KOPT-K1 (cell line): ENCODE measurements around the gene CSTA.

ENCODE experiments used
- H3K27ac ChIP-seq: fragments of 200-600 bp; sonication (generic); 2 replicates; pipeline ENCODE4 v1.5.1; 2016; ENCODE audit warnings: antibody characterized with exemption, mild to moderate bottlenecking, low read depth, low read length; ENCODE audit not compliant: poor library complexity, severe bottlenecking
- H3K36me3 ChIP-seq: fragments of 200-600 bp; sonication (generic); 2 replicates; pipeline ENCODE4 v1.5.1; 2017; ENCODE audit warnings: antibody characterized with exemption, mild to moderate bottlenecking, low read length, moderate library complexity; ENCODE audit not compliant: insufficient read depth
- H3K9me3 ChIP-seq: fragments of 200-600 bp; sonication (generic); 2 replicates; pipeline ENCODE4 v1.5.1; 2017; ENCODE audit warnings: antibody characterized with exemption, low read length, mild to moderate bottlenecking; ENCODE audit not compliant: insufficient read depth, poor library complexity, severe bottlenecking

The CSTA gene, protein sequence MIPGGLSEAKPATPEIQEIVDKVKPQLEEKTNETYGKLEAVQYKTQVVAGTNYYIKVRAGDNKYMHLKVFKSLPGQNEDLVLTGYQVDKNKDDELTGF

DNA sequence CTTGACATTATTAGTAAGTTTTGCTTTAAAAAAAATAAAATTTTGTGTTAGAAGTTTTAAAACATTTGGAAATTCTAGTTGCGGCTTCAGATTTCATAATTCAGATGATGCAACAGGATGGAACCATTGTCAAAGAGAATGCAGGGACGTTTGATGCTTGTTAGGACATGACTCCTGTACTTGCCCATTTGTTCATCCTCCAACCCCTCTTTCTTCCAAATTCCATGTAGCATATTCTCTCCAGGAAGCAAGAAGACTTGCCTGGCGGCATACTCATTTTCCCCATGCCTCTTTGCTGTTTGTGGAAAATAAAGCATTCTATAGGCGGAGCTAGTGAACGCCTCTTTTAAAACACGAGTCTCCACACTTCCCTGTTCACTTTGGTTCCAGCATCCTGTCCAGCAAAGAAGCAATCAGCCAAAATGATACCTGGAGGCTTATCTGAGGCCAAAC is at the start of gene CSTA:
Gene CSTA (plus strand): TSS at position 378 of the 453 bp plus-strand sequence. CDS start 45 bp downstream, at position 423.
- Histone ChIP-seq H3K27ac (no peak within 1 kb of the TSS), H3K9me3 (peaks cover 8% of the 10 kb centered on the region), H3K36me3 (no peaks in the 10 kb centered on the region)

DNA sequence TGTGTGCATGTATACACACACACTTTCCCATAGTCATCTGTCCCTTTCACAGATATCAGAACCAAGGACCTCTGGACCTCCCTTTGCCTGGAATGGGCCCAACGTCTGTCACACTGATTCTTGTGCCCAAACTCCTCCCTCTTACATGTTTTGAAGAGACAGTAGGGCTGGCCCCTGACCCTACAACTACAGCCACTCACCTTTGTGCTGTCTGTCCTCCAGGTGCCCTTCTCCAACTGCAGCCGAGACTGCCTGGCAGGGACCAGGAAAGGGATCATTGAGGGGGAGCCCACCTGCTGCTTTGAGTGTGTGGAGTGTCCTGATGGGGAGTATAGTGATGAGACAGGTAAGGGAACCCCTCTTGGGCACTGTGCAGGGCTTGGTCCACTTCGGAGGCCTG is 43.2 kb upstream of the CSTA start:
- H3K27ac ChIP-seq, result no peak overlapping the region
- no peaks in the 10 kb centered on the region for H3K36me3 ChIP-seq
- H3K9me3 ChIP-seq, result no peaks in the 10 kb centered on the region

DNA sequence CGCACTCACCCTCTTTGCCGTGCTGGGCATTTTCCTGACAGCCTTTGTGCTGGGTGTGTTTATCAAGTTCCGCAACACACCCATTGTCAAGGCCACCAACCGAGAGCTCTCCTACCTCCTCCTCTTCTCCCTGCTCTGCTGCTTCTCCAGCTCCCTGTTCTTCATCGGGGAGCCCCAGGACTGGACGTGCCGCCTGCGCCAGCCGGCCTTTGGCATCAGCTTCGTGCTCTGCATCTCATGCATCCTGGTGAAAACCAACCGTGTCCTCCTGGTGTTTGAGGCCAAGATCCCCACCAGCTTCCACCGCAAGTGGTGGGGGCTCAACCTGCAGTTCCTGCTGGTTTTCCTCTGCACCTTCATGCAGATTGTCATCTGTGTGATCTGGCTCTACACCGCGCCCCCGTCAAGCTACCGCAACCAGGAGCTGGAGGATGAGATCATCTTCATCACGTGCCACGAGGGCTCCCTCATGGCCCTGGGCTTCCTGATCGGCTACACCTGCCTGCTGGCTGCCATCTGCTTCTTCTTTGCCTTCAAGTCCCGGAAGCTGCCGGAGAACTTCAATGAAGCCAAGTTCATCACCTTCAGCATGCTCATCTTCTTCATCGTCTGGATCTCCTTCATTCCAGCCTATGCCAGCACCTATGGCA is 41.1 kb upstream of the CSTA start:
- no peaks in the 10 kb centered on the region for H3K9me3 ChIP-seq
- no peak overlapping the region for H3K27ac ChIP-seq
- no peaks in the 10 kb centered on the region for H3K36me3 ChIP-seq

DNA sequence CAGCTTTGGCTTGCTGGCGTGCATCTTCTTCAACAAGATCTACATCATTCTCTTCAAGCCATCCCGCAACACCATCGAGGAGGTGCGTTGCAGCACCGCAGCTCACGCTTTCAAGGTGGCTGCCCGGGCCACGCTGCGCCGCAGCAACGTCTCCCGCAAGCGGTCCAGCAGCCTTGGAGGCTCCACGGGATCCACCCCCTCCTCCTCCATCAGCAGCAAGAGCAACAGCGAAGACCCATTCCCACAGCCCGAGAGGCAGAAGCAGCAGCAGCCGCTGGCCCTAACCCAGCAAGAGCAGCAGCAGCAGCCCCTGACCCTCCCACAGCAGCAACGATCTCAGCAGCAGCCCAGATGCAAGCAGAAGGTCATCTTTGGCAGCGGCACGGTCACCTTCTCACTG is 40.6 kb upstream of the CSTA start:
- Histone ChIP-seq H3K36me3 (no peaks in the 10 kb centered on the region), H3K9me3 (no peaks in the 10 kb centered on the region), H3K27ac (no peak overlapping the region)

DNA sequence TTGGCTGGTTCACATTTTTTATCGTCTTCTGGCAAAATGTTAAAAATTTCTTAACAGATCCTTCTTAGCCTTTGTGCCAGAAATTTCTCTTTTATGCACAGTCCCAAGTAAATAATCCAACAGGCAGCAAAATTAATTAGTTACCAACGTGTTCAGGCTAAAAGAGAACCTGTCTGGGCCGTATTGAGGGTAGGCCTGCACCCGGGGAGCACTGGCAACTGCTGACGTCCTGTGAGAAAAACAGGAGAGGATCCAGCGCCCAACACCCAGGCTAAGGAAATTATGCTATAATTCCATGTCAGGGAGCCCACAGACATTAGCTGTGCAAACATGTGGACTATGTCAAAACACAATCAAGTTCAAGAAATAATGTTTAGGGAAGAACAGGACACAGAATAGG is 30.7 kb upstream of the CSTA start:
- Histone ChIP-seq H3K9me3 (no peaks in the 10 kb centered on the region), H3K36me3 (no peaks in the 10 kb centered on the region), H3K27ac (no peak overlapping the region)

DNA sequence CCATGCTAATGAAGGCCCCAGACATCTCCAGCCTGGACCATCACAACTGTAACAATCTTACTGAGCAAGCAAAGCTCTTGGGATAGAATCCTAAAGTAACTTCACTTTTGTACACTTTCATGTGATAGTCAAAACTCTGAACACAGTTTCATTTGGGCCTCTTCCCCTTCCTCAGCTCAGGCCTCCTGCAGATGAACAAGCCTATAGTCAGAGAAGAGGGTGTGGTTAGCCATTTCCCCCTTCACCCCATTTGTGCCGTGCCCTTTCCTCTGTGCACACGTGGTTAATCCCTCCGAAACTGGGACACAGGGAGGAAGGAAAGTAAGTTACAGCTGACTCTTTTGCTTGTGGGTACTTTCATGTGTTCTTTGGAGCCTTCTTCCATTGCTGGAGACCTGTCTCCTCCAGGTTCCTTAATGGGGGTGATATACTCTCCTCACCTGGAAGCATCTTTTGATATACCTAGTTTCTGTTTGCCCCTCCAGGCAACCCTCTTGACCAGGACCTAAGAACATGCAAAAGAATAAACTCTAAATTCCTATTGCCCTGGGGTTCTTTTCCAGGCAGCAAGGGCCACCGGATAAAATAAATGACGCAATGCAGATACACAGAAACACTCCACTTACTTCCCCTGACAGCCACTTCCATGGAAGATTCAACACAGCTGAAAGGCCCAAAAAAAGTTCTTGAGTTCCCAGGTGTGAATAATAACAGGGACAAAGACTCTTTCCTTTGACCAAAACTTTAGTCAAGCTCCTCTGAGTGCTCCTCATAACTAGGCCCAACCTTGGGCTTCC is 29.6 kb upstream of the CSTA start:
- Histone ChIP-seq H3K27ac (no peak overlapping the region), H3K9me3 (no peaks in the 10 kb centered on the region), H3K36me3 (no peaks in the 10 kb centered on the region)

DNA sequence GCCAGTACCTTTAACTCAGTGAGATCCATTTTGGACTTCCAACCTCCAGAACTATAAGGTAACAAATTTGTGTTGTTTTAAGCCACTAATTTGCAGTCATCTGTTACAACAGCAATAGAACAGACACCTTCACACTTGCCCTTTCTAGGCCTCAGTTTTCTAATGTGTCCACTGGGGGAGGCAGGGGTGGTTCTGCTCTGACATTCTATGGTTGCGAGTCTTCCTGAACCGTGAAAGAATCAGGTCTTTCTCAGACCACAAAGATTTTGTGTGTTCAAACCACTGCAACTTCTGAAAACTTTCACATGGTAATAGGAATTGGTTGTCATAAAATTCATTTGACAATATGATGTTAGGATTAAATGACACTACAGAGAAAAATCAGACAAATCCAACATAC is 26.8 kb upstream of the CSTA start:
- Histone ChIP-seq H3K36me3 (no peaks in the 10 kb centered on the region), H3K27ac (no peak overlapping the region), H3K9me3 (no peaks in the 10 kb centered on the region)

- Histone ChIP-seq H3K27ac (no peak overlapping the region), H3K36me3 (no peaks in the 10 kb centered on the region), H3K9me3 (no peaks in the 10 kb centered on the region)
These were observed 25.8 kb upstream of the CSTA start for GRCh38 chr3:122299215-122299614.

DNA sequence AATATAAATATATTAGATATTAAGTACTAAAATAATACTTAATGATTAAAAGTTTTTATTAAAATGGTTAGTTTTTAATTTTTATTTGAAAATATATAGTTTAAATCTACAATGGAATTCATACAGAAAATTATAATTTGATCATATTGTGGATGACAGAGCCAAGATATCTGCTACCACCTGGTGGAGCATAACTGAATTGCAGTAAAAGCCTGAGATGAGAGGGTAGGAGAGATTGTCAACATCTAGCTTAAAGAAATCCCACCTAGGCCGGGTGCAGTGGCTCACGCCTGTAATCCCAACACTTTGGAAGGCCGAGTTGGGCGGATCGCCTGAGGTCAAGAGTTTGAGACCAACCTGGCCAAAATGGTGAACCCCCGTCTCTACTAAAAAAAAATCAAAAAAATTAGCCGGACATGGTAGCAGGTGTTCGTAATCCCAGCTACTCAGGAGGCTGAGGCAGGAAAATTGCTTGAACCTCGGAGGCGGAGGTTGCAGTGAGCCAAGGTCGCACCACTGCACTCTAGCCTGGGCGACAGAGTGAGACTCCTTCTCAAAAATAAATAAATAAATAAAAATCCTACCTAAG is 25.1 kb upstream of the CSTA start:
- Histone ChIP-seq H3K36me3 (no peaks in the 10 kb centered on the region), H3K27ac (no peak overlapping the region), H3K9me3 (no peaks in the 10 kb centered on the region)

GRCh38 chr3:122301063-122301462 is 24.0 kb upstream of the CSTA start:
- H3K27ac ChIP-seq, result no peak overlapping the region
- no peaks in the 10 kb centered on the region for H3K36me3 ChIP-seq
- no peaks in the 10 kb centered on the region for H3K9me3 ChIP-seq

GRCh38 chr3:122305818-122306621 is 19.0 kb upstream of the CSTA start:
- Histone ChIP-seq H3K27ac (no peak overlapping the region), H3K36me3 (no peaks in the 10 kb centered on the region), H3K9me3 (no peaks in the 10 kb centered on the region)

GRCh38 chr3:122306622-122306953 is 18.5 kb upstream of the CSTA start:
- H3K9me3 ChIP-seq, result no peaks in the 10 kb centered on the region
- H3K27ac ChIP-seq, result no peak overlapping the region
- no peaks in the 10 kb centered on the region for H3K36me3 ChIP-seq

- Histone ChIP-seq H3K36me3 (no peaks in the 10 kb centered on the region), H3K9me3 (no peaks in the 10 kb centered on the region), H3K27ac (no peak overlapping the region)
These were observed 17.9 kb upstream of the CSTA start for GRCh38 chr3:122307094-122307687.

GRCh38 chr3:122307976-122308375 is 17.1 kb upstream of the CSTA start:
- no peaks in the 10 kb centered on the region for H3K36me3 ChIP-seq
- no peaks in the 10 kb centered on the region for H3K9me3 ChIP-seq
- H3K27ac ChIP-seq, result no peak overlapping the region
